PC-3 (cell line): ENCODE measurements around the gene TIMP3.

Experiments
- EZH2 ChIP-seq: fragments of 300-600 bp; sonication (generic); IDR thresholded peaks from one replicate; pipeline ENCODE4 v1.6.1; 2017; ENCODE audit warnings: antibody characterized with exemption, mild to moderate bottlenecking, low read length; ENCODE audit not compliant: unreplicated experiment
- EZH2phosphoT487 ChIP-seq: fragments of 300-600 bp; sonication (generic); IDR thresholded peaks from 2 replicates; pipeline ENCODE4 v1.6.1; 2018; ENCODE audit warnings: mild to moderate bottlenecking, antibody characterized with exemption, low read length, borderline replicate concordance
- TF ChIP-seq, protein P1 (sequence below): fragments of 300-600 bp; sonication (generic); conservative IDR thresholded peaks from 2 replicates; pipeline ENCODE4 v1.5.1; 2017; ENCODE audit warnings: antibody characterized with exemption, low read depth, mild to moderate bottlenecking, low read length

- TF ChIP-seq, protein P1, sequence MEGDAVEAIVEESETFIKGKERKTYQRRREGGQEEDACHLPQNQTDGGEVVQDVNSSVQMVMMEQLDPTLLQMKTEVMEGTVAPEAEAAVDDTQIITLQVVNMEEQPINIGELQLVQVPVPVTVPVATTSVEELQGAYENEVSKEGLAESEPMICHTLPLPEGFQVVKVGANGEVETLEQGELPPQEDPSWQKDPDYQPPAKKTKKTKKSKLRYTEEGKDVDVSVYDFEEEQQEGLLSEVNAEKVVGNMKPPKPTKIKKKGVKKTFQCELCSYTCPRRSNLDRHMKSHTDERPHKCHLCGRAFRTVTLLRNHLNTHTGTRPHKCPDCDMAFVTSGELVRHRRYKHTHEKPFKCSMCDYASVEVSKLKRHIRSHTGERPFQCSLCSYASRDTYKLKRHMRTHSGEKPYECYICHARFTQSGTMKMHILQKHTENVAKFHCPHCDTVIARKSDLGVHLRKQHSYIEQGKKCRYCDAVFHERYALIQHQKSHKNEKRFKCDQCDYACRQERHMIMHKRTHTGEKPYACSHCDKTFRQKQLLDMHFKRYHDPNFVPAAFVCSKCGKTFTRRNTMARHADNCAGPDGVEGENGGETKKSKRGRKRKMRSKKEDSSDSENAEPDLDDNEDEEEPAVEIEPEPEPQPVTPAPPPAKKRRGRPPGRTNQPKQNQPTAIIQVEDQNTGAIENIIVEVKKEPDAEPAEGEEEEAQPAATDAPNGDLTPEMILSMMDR: no peak
- no peak for TF ChIP-seq EZH2phosphoT487
- TF ChIP-seq EZH2: no peak
These were observed 51.1 kb downstream of the TIMP3 start for GRCh38 chr22:32852395-32853251.
